ENCODE measurements around the gene RAD9B.

DNA sequence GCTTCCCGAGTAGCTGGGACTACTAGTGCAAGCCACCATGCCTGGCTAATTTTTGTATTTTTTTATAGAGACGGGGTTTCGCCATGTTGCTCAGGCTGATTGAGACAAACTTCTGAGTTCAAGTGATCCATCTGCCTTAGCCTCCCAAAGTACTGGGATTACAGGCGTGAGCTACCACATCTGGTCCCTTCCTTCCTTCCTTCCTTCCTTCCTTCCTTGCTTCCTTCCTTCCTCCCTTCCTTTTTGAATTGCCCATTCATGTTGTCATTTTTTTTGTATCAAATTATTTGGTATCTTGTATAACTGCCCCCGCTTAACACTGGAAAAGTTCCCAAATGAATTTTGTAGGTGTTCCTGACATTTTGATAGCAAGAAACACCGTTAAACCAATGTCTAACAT is 11.7 kb downstream of the RAD9B start:
- TF ChIP-seq CTCF (IDR thresholded peaks at IDR 0.05), result no peak
- TF ChIP-seq POLR2A (IDR thresholded peaks at IDR 0.05), result no peak
